H1 (cell line): Measurements from ENCODE around the gene NUP155. TPM values are rescaled to one million over a fixed set of nuclear protein-coding genes. Genes with fewer than 3 reads are reported as not detected.

ENCODE experiments used
- CHD7 ChIP-seq: fragments of 300-600 bp; sonication (generic); IDR thresholded peaks from 2 replicates; pipeline ENCODE4 v1.7.1; 2012; ENCODE audit warnings: low read length, moderate library complexity, mild to moderate bottlenecking, inconsistent platforms; ENCODE audit not compliant: insufficient replicate concordance
- polyA plus RNA-seq, 7 experiments: library from polyadenylated mRNA; depleted of rRNA in 3 of 7; stranded (reverse) in 5 of 7; unstranded in 2 of 7; fragments of >200 nt in 5 of 7; fragments of 200-250 nt in 2 of 7; gene quantifications; 1 replicate in 5 of 7; 2 replicates in 1 of 7; 4 replicates in 1 of 7; pipeline versions ENCODE4 v1.2.1 to v1.2.3, GENCODE V29; 2011 to 2013; ENCODE audit warnings: missing spikeins in 2 of 7, mixed read lengths in 2 of 7
- total RNA-seq: library from RNA; stranded (reverse); fragmentation: NEBNext Ultra II Directional; extraction: Animal tissue kit (Norgen Biotek cat#: 25700); gene quantifications from 2 replicates; pipeline ENCODE4 v1.2.1, GENCODE V29; 2021

Gene NUP155
- total and polyA plus RNA-seq, 2 of the 8 experiments (the other 6 are each of a cell fraction or from before 2014, with no cell fraction given): 27.1 to 91.6 TPM

GRCh38 chr5:37304888-37305287 lies 66.0 kb downstream of the NUP155 start (continued):
- TF ChIP-seq CHD7: no peak
- TF ChIP-seq, all 59 proteins: peak for 0
